ENCODE measurements around the gene ORAI2. TPM values are rescaled to one million over a fixed set of nuclear protein-coding genes. Genes with fewer than 3 reads are reported as not detected.
A peak's percentile ranks its signal among the peaks of the same experiment; 100 is the strongest.

The ORAI2 gene
- total RNA-seq, 2 experiments from 2014 or later = 59.5 to 61.9 TPM

GRCh38 chr7:102416406-102416805 is 17.0 kb upstream of the ORAI2 start:
- Mint-ChIP-seq H3K4me3 (peak overlapping the region; percentile 69), H3K27me3 (no peaks in the 10 kb centered on the region), H3K9me3 (no peaks in the 10 kb centered on the region), H3K4me1 (peaks cover 73% of the 10 kb centered on the region), H3K27ac (peak overlapping the region; percentile 99), H3K36me3 (ENCODE audit: low read depth) (peaks cover 62% of the 10 kb centered on the region)
- ChIA-PET POLR2A (interaction anchor here (0.8 to 9.6 kb wide), 7 partner anchors 10 to 55 kb away, joined by 3 to 226 read pairs (median 18); partner anchors contain the start of genes ALKBH4, LRWD1, ORAI2 and PRKRIP1), CTCF (interaction anchor here (1.2 to 7.2 kb wide), 10 partner anchors 9 to 50 kb away, joined by 4 to 57 read pairs (median 7); partner anchors contain the start of gene ORAI2)
- no peak for DNase-seq

GRCh38 chr7:102417105-102417504 is 16.3 kb upstream of the ORAI2 start:
- Mint-ChIP-seq H3K4me1 (peaks cover 75% of the 10 kb centered on the region), H3K27ac (peak overlapping the region; percentile 99), H3K27me3 (no peaks in the 10 kb centered on the region), H3K36me3 (ENCODE audit: low read depth) (peaks cover 59% of the 10 kb centered on the region), H3K9me3 (no peaks in the 10 kb centered on the region), H3K4me3 (no peak overlapping the region)
- no peak for DNase-seq
- ChIA-PET POLR2A (interaction anchor here (3.1 to 9.6 kb wide), 2 partner anchors 9 to 21 kb away, joined by 19 to 226 read pairs; partner anchors contain the start of gene PRKRIP1), CTCF (interaction anchor here (0.9 to 7.2 kb wide), 3 partner anchors 9 to 49 kb away, joined by 5 to 57 read pairs (median 26); no protein-coding TSS in a partner anchor)

GRCh38 chr7:102418592-102418991 is 14.8 kb upstream of the ORAI2 start:
- H3K27ac Mint-ChIP-seq = peak overlapping the region; percentile 68
- H3K9me3 Mint-ChIP-seq = no peaks in the 10 kb centered on the region
- H3K27me3 Mint-ChIP-seq = no peaks in the 10 kb centered on the region
- POLR2A ChIA-PET = interaction anchor here (1.0 kb wide), 1 partner anchor 15 kb away, joined by 5 read pairs; the partner anchor contains the start of gene ORAI2
- H3K4me1 Mint-ChIP-seq = peaks cover 68% of the 10 kb centered on the region
- H3K4me3 Mint-ChIP-seq = no peak overlapping the region
- CTCF ChIA-PET = interaction anchor here (7.2 kb wide), 1 partner anchor 14 kb away, joined by 57 read pairs; no protein-coding TSS in a partner anchor
- DNase-seq = no peak
- H3K36me3 Mint-ChIP-seq (ENCODE audit: low read depth) = peaks cover 58% of the 10 kb centered on the region

- Mint-ChIP-seq H3K4me3 (no peak overlapping the region), H3K4me1 (peaks cover 66% of the 10 kb centered on the region), H3K27ac (no peak overlapping the region), H3K9me3 (no peaks in the 10 kb centered on the region), H3K27me3 (no peaks in the 10 kb centered on the region), H3K36me3 (ENCODE audit: low read depth) (peaks cover 62% of the 10 kb centered on the region)
- DNase-seq = no peak
- ChIA-PET POLR2A (no interaction called here), CTCF (no interaction called here)
Observed at GRCh38 chr7:102421706-102422240, 11.6 kb upstream of the ORAI2 start.

- POLR2A ChIA-PET = interaction anchor here (1.0 to 4.6 kb wide), 3 partner anchors 11 to 43 kb away, joined by 3 to 226 read pairs (median 32); no protein-coding TSS in a partner anchor
- Mint-ChIP-seq H3K36me3 (ENCODE audit: low read depth) (peaks cover 56% of the 10 kb centered on the region), H3K4me1 (peaks cover 65% of the 10 kb centered on the region), H3K4me3 (no peak overlapping the region), H3K27me3 (no peaks in the 10 kb centered on the region), H3K27ac (peak overlapping the region; percentile 98), H3K9me3 (no peaks in the 10 kb centered on the region)
- no peak for DNase-seq
- CTCF ChIA-PET = interaction anchor here (1.0 to 1.2 kb wide), 2 partner anchors 9 to 21 kb away, joined by 4 read pairs; no protein-coding TSS in a partner anchor
Observed at GRCh38 chr7:102424129-102424551, 9.2 kb upstream of the ORAI2 start.

GRCh38 chr7:102424787-102425218 is 8.6 kb upstream of the ORAI2 start:
- H3K27me3 Mint-ChIP-seq = no peaks in the 10 kb centered on the region

GRCh38 chr7:102425639-102426267 is 7.6 kb upstream of the ORAI2 start:
- peak overlapping the region; percentile 78 for H3K4me3 Mint-ChIP-seq
- peak; percentile 88 for DNase-seq
- POLR2A ChIA-PET = interaction anchor here (0.6 to 4.6 kb wide), 12 partner anchors 10 to 41 kb away, joined by 3 to 226 read pairs (median 7); partner anchors contain the start of gene PRKRIP1
- CTCF ChIA-PET = interaction anchor here (0.6 to 3.8 kb wide), 7 partner anchors 8 to 1239 kb away, joined by 3 to 26 read pairs (median 5); no protein-coding TSS in a partner anchor
- H3K27me3 Mint-ChIP-seq = no peaks in the 10 kb centered on the region
- peaks cover 49% of the 10 kb centered on the region for H3K36me3 Mint-ChIP-seq (ENCODE audit: low read depth)
- H3K27ac Mint-ChIP-seq = peak overlapping the region; percentile 98
- no peaks in the 10 kb centered on the region for H3K9me3 Mint-ChIP-seq
- H3K4me1 Mint-ChIP-seq = peaks cover 68% of the 10 kb centered on the region

More at GRCh38 chr7:102424787-102425218, 8.6 kb upstream of the ORAI2 start:
- ChIA-PET POLR2A (interaction anchor here (1.7 to 4.6 kb wide), 4 partner anchors 11 to 39 kb away, joined by 7 to 226 read pairs (median 25); partner anchors contain the start of gene PRKRIP1), CTCF (interaction anchor here (1.2 to 3.8 kb wide), 2 partner anchors 9 to 12 kb away, joined by 4 to 17 read pairs; no protein-coding TSS in a partner anchor)
- DNase-seq = no peak
- Mint-ChIP-seq H3K4me1 (peaks cover 68% of the 10 kb centered on the region), H3K27ac (peak overlapping the region; percentile 98), H3K4me3 (no peak overlapping the region), H3K9me3 (no peaks in the 10 kb centered on the region), H3K36me3 (ENCODE audit: low read depth) (peaks cover 56% of the 10 kb centered on the region)

- Mint-ChIP-seq H3K9me3 (no peaks in the 10 kb centered on the region), H3K4me3 (peak overlapping the region; percentile 78), H3K4me1 (peaks cover 72% of the 10 kb centered on the region), H3K27me3 (no peaks in the 10 kb centered on the region), H3K36me3 (ENCODE audit: low read depth) (peaks cover 44% of the 10 kb centered on the region), H3K27ac (peak overlapping the region; percentile 98)
- DNase-seq = peak; percentile 80
- ChIA-PET CTCF (interaction anchor here (0.6 to 3.8 kb wide), 6 partner anchors 9 to 1240 kb away, joined by 3 to 26 read pairs (median 8); no protein-coding TSS in a partner anchor), POLR2A (interaction anchor here (0.9 to 4.6 kb wide), 12 partner anchors 9 to 41 kb away, joined by 4 to 226 read pairs (median 8); partner anchors contain the start of genes ALKBH4, LRWD1 and PRKRIP1)
Observed at GRCh38 chr7:102426268-102427018, 6.9 kb upstream of the ORAI2 start.

GRCh38 chr7:102427019-102427405 is 6.4 kb upstream of the ORAI2 start:
- Mint-ChIP-seq H3K4me1 (peaks cover 75% of the 10 kb centered on the region), H3K4me3 (peak overlapping the region; percentile 78), H3K9me3 (no peaks in the 10 kb centered on the region), H3K27ac (peak overlapping the region; percentile 98), H3K36me3 (ENCODE audit: low read depth) (peaks cover 41% of the 10 kb centered on the region), H3K27me3 (no peaks in the 10 kb centered on the region)
- DNase-seq = no peak
- POLR2A ChIA-PET = interaction anchor here (0.9 to 4.6 kb wide), 12 partner anchors 8 to 40 kb away, joined by 4 to 226 read pairs (median 8); partner anchors contain the start of genes ALKBH4, LRWD1 and PRKRIP1
- CTCF ChIA-PET = interaction anchor here (1.7 to 3.8 kb wide), 4 partner anchors 10 to 19 kb away, joined by 4 to 26 read pairs (median 11); no protein-coding TSS in a partner anchor

- no peak for DNase-seq
- H3K27ac Mint-ChIP-seq = peak overlapping the region; percentile 68
- no peak overlapping the region for H3K4me3 Mint-ChIP-seq
- ChIA-PET POLR2A (interaction anchor here (1.3 to 7.4 kb wide), 2 partner anchors 15 to 35 kb away, joined by 5 to 67 read pairs; partner anchors contain the start of genes ALKBH4 and LRWD1), CTCF (interaction anchor here (1.0 kb wide), 1 partner anchor 25 kb away, joined by 3 read pairs; no protein-coding TSS in a partner anchor)
- H3K9me3 Mint-ChIP-seq = no peaks in the 10 kb centered on the region
- H3K27me3 Mint-ChIP-seq = no peaks in the 10 kb centered on the region
- H3K36me3 Mint-ChIP-seq (ENCODE audit: low read depth) = peaks cover 35% of the 10 kb centered on the region
- H3K4me1 Mint-ChIP-seq = peaks cover 81% of the 10 kb centered on the region
Observed at GRCh38 chr7:102429141-102429899, 4.1 kb upstream of the ORAI2 start.

- DNase-seq = peak; percentile 59
- H3K4me3 Mint-ChIP-seq = peak overlapping the region; percentile 64
- H3K36me3 Mint-ChIP-seq (ENCODE audit: low read depth) = peaks cover 27% of the 10 kb centered on the region
- ChIA-PET POLR2A (interaction anchor here (1.0 to 7.4 kb wide), 3 partner anchors 18 to 36 kb away, joined by 3 to 67 read pairs (median 5); partner anchors contain the start of gene ALKBH4), CTCF (interaction anchor here (0.7 to 1.3 kb wide), 3 partner anchors 19 to 32 kb away, joined by 3 to 10 read pairs (median 3); no protein-coding TSS in a partner anchor)
- no peaks in the 10 kb centered on the region for H3K27me3 Mint-ChIP-seq
- peaks cover 72% of the 10 kb centered on the region for H3K4me1 Mint-ChIP-seq
- peak overlapping the region; percentile 94 for H3K27ac Mint-ChIP-seq
- H3K9me3 Mint-ChIP-seq = no peaks in the 10 kb centered on the region
Observed at GRCh38 chr7:102431617-102432298, 1.6 kb upstream of the ORAI2 start.

All from activated CD4-positive, alpha-beta memory T cell treated with anti-CD3 and anti-CD28 coated beads, Interleukin-2, amount 10 ng/mL, durations not matched to agents 7 days and 5 days (primary cell).